ENCODE data around the gene CFDP1.

The CFDP1 gene

GRCh38 chr16:75288181-75288580 lies 145.1 kb downstream of the CFDP1 start:
- no peak for TF ChIP-seq GABPA (IDR thresholded peaks at IDR 0.05; ENCODE audit: low read depth)
- no peak for TF ChIP-seq POLR2AphosphoS5 (IDR thresholded peaks at IDR 0.05; ENCODE audit: low read depth)
- no peak for TF ChIP-seq SPI1 (IDR thresholded peaks at IDR 0.05; ENCODE audit: borderline replicate concordance, low read depth)
- TF ChIP-seq CTCF (IDR thresholded peaks at IDR 0.05; ENCODE audit: insufficient read depth, low read length): no peak
- TF ChIP-seq REST (IDR thresholded peaks at IDR 0.05; ENCODE audit: insufficient replicate concordance, low read depth): no peak
- Histone ChIP-seq H3K27me3 (ENCODE audit: insufficient read depth, poor library complexity, severe bottlenecking) (peaks cover 29% of the 10 kb centered on the region), H3K27ac (replicated peaks) (no peak overlapping the region), H3K4me3 (replicated peaks; ENCODE audit: insufficient read depth, low read length) (no peak overlapping the region)
- peak; percentile 8 to 28 for DNase-seq (ENCODE audit: low read depth in 1 of 2, low spot score in 1 of 2)

GRCh38 chr16:75287708-75288107 lies 145.6 kb downstream of the CFDP1 start:
- TF ChIP-seq SPI1 (IDR thresholded peaks at IDR 0.05; ENCODE audit: borderline replicate concordance, low read depth) (no peak), GABPA (IDR thresholded peaks at IDR 0.05; ENCODE audit: low read depth) (no peak), CTCF (IDR thresholded peaks at IDR 0.05; ENCODE audit: insufficient read depth, low read length) (no peak), POLR2AphosphoS5 (IDR thresholded peaks at IDR 0.05; ENCODE audit: low read depth) (no peak), REST (IDR thresholded peaks at IDR 0.05; ENCODE audit: insufficient replicate concordance, low read depth) (no peak)
- peaks cover 26% of the 10 kb centered on the region for H3K27me3 ChIP-seq (ENCODE audit: insufficient read depth, poor library complexity, severe bottlenecking)
- no peak for DNase-seq (ENCODE audit: low read depth in 1 of 2, low spot score in 1 of 2)
- H3K4me3 ChIP-seq (replicated peaks; ENCODE audit: insufficient read depth, low read length): no peak overlapping the region
- no peak overlapping the region for H3K27ac ChIP-seq (replicated peaks)

DNA sequence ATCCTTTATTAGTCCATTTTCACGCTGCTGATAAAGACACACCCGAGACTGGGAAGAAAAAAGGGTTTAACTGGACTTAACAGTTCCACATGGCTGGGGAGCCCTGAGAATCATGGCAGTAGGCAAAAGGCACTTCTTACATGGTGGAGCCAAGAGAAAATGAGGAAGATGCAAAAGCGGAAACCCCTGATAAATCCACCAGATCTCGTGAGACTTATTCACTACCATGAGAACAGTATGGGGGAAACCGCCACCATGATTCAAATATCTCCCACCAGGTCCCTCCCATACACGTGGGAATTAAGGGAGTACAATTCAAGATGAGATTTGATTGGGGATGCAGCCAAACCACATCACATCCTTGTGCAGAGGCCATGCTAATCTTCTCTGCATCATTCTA lies 146.9 kb downstream of the CFDP1 start:
- Histone ChIP-seq H3K27ac (replicated peaks) (no peak overlapping the region), H3K27me3 (ENCODE audit: insufficient read depth, poor library complexity, severe bottlenecking) (peaks cover 34% of the 10 kb centered on the region), H3K4me3 (replicated peaks; ENCODE audit: insufficient read depth, low read length) (no peak overlapping the region)
- DNase-seq (ENCODE audit: low read depth in 1 of 2, low spot score in 1 of 2): no peak
- TF ChIP-seq GABPA (IDR thresholded peaks at IDR 0.05; ENCODE audit: low read depth) (no peak), SPI1 (IDR thresholded peaks at IDR 0.05; ENCODE audit: borderline replicate concordance, low read depth) (no peak), CTCF (IDR thresholded peaks at IDR 0.05; ENCODE audit: insufficient read depth, low read length) (no peak), POLR2AphosphoS5 (IDR thresholded peaks at IDR 0.05; ENCODE audit: low read depth) (no peak)
